Liver (tissue), 9 donors: ENCODE data around the gene ANTXR2. TPM values are rescaled to one million over a fixed set of nuclear protein-coding genes. Genes with fewer than 3 reads are reported as not detected.

Experiments
- DNase-seq: peaks from one replicate; pipeline ENCODE4 v3.0.0-alpha.2; 2017; ENCODE audit warnings: low spot score
- H3K27ac ChIP-seq, 2 donors: one replicate each; pipeline ENCODE4 v1.7.0; 2013; ENCODE audit warnings: inconsistent platforms in 2 of 2, low read length in 2 of 2, control low read depth in 1 of 2, low read depth in 1 of 2, mild to moderate bottlenecking in 1 of 2
- H3K27me3 ChIP-seq, 4 donors: one replicate each; pipeline versions ENCODE4 v1.6.1 to v1.7.0; 2013; ENCODE audit warnings: low read length in 3 of 4, inconsistent platforms in 1 of 4, mild to moderate bottlenecking in 1 of 4, moderate library complexity in 1 of 4; ENCODE audit not compliant: control insufficient read depth in 4 of 4, insufficient read depth in 4 of 4
- H3K36me3 ChIP-seq, 4 donors: one replicate each; pipeline versions ENCODE4 v1.6.1 to v1.7.0; 2013; ENCODE audit warnings: low read length in 3 of 4, mild to moderate bottlenecking in 3 of 4, low read depth in 1 of 4, moderate library complexity in 1 of 4; ENCODE audit not compliant: control insufficient read depth in 4 of 4, insufficient read depth in 3 of 4
- H3K4me1 ChIP-seq, 4 donors: one replicate each; pipeline versions ENCODE4 v1.6.1 to v1.7.0; 2013; ENCODE audit warnings: low read length in 3 of 4, mild to moderate bottlenecking in 3 of 4, moderate library complexity in 1 of 4; ENCODE audit not compliant: control insufficient read depth in 4 of 4, insufficient read depth in 4 of 4
- H3K4me3 ChIP-seq, 3 donors: one replicate each; pipeline versions ENCODE4 v1.6.1 to v1.7.0; 2013; ENCODE audit warnings: low read length in 3 of 3, control low read depth in 1 of 3, low read depth in 1 of 3, mild to moderate bottlenecking in 1 of 3
- H3K9ac ChIP-seq, 2 donors: one replicate each; pipeline ENCODE4 v1.7.0; 2013; ENCODE audit warnings: low read length in 2 of 2, mild to moderate bottlenecking in 2 of 2, moderate library complexity in 2 of 2, control low read depth in 1 of 2, low read depth in 1 of 2
- H3K9me3 ChIP-seq, 4 donors: one replicate each; pipeline versions ENCODE4 v1.6.1 to v1.7.0; 2013; ENCODE audit warnings: low read length in 3 of 4; ENCODE audit not compliant: control insufficient read depth in 4 of 4
- ATF3 ChIP-seq: IDR thresholded peaks from 2 replicates; pipeline ENCODE4 v1.6.1; 2016; ENCODE audit warnings: antibody characterized with exemption
- EGR1 ChIP-seq, 2 donors: IDR thresholded peaks; 2 replicates each; pipeline ENCODE4 v1.6.1; 2016 to 2018; ENCODE audit warnings: antibody characterized with exemption in 2 of 2, low read depth in 2 of 2
- FOXA1 ChIP-seq: IDR thresholded peaks from 2 replicates; pipeline ENCODE4 v1.6.1; 2016; ENCODE audit warnings: antibody characterized with exemption
- FOXA2 ChIP-seq: IDR thresholded peaks from 2 replicates; pipeline ENCODE4 v1.6.1; 2016; ENCODE audit warnings: antibody characterized with exemption
- GABPA ChIP-seq, 2 donors: IDR thresholded peaks in 1 of 2; conservative IDR thresholded peaks in 1 of 2; 2 replicates each; pipeline ENCODE4 v1.6.1; 2016; ENCODE audit warnings: antibody characterized with exemption in 2 of 2, mild to moderate bottlenecking in 1 of 2, moderate library complexity in 1 of 2
- HNF4A ChIP-seq, 2 donors: conservative IDR thresholded peaks; 2 replicates each; pipeline ENCODE4 v1.6.1; 2016; ENCODE audit warnings: antibody characterized with exemption in 2 of 2, mild to moderate bottlenecking in 2 of 2
- HNF4G ChIP-seq: IDR thresholded peaks from 2 replicates; pipeline ENCODE4 v1.6.1; 2016; ENCODE audit warnings: antibody characterized with exemption
- JUND ChIP-seq, 2 donors: IDR thresholded peaks; 2 replicates each; pipeline ENCODE4 v1.6.1; 2016; ENCODE audit warnings: antibody characterized with exemption in 2 of 2
- MAX ChIP-seq: IDR thresholded peaks from 2 replicates; pipeline ENCODE4 v1.6.1; 2016; ENCODE audit warnings: antibody characterized with exemption
- NR2F2 ChIP-seq: IDR thresholded peaks from 2 replicates; pipeline ENCODE4 v1.6.1; 2016; ENCODE audit warnings: antibody characterized with exemption
- RAD21 ChIP-seq, 2 donors: IDR thresholded peaks; 2 replicates each; pipeline ENCODE4 v1.6.1; 2016; ENCODE audit warnings: antibody characterized with exemption in 2 of 2, mild to moderate bottlenecking in 2 of 2
- REST ChIP-seq: IDR thresholded peaks from 2 replicates; pipeline ENCODE4 v1.6.1; 2016; ENCODE audit warnings: antibody characterized with exemption, mild to moderate bottlenecking
- RXRA ChIP-seq, 2 donors: IDR thresholded peaks; 2 replicates each; pipeline ENCODE4 v1.6.1; 2017 to 2018; ENCODE audit warnings: antibody characterized with exemption in 2 of 2, mild to moderate bottlenecking in 1 of 2
- SP1 ChIP-seq: IDR thresholded peaks from 2 replicates; pipeline ENCODE4 v1.6.1; 2018; ENCODE audit warnings: antibody characterized with exemption, mild to moderate bottlenecking
- TAF1 ChIP-seq: conservative IDR thresholded peaks from 2 replicates; pipeline ENCODE4 v1.6.1; 2016; ENCODE audit warnings: antibody characterized with exemption, mild to moderate bottlenecking
- YY1 ChIP-seq: IDR thresholded peaks from 2 replicates; pipeline ENCODE4 v1.6.1; 2016; ENCODE audit warnings: antibody characterized with exemption, mild to moderate bottlenecking
- WGBS: extraction: QIAGEN DNeasy Blood & Tissue Kit; methylation state at CpG from one replicate; pipeline ENCODE4 v1.1.7; 2013; 5-methylcytosine and 5-hydroxymethylcytosine counted together
- polyA plus RNA-seq, 2 donors: library from polyadenylated mRNA; stranded (reverse) in 1 of 2; unstranded in 1 of 2; fragments of 200-250 nt in 1 of 2; fragments of >200 nt in 1 of 2; fragmentation: Nextera tagmentation in 1 of 2; extraction: Ambion mirVana in 1 of 2; gene quantifications; one replicate each; pipeline versions ENCODE4 v1.2.1 to v1.2.3, GENCODE V29; 2013 to 2015
- total RNA-seq, 2 donors: library from RNA; depleted of rRNA; stranded (reverse); fragments of >200 nt; gene quantifications; one replicate each; pipeline ENCODE4 v1.2.3, GENCODE V29; 2014
- TF ChIP-seq, protein P1 (sequence below): IDR thresholded peaks from 2 replicates; pipeline ENCODE4 v1.6.1; 2016; ENCODE audit warnings: antibody characterized with exemption
- donor health status: healthy.
- donor health status: healthy.
- donor health status: healthy.
- donor health status: healthy.
- donor health status: healthy.

ANTXR2 gene
- total and polyA plus RNA-seq, 4 donors, result 16.1 to 30.5 (median 21.3) TPM

DNA sequence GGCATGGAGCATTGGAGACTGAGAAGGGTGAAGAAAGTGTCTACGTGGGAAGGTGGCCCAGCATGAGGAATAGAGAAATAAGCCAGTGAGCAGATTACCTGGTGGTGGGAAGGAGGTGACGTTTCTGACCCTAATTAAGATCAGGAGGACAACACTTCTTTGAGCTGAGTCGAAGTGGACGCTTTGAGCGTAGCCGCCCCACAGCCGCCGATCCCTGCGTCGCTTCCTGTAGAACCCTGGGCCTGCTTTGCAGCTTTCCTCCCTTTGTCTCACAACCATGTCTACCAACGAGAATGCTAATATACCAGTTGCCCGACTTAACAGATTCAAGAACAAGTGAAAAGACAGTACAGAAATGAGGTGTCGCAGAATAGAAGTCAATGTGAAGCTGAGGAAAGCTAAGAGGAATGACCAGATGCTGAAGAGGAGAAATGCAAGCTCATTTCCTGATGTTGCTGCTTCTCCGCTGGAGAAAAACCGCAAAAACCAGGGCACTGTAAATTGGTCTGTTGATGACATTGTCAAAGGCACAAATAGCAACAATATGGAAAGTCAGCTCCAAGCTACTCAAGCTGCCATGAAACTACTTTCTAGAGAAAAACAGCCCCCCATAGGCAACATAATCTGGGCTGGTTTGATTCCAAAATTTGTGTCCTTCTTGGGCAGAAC lies 6.4 kb upstream of the ANTXR2 start:
- no peak overlapping the region for H3K27ac ChIP-seq
- no peaks in the 10 kb centered on the region for H3K4me1 ChIP-seq
- H3K36me3 ChIP-seq, result no peaks in the 10 kb centered on the region
- H3K27me3 ChIP-seq, result no peaks in the 10 kb centered on the region
- TF ChIP-seq TAF1 (no peak), YY1 (no peak), REST (no peak), HNF4G (no peak), NR2F2 (no peak), MAX (no peak), GABPA (IDR thresholded peaks at IDR 0.05 in 1 of 2, conservative IDR thresholded peaks at IDR 0.05 in 1 of 2) (no peak)
- WGBS, result 89% methylated on average over 15 of the region's 15 CpGs
- H3K9me3 ChIP-seq, result no peaks in the 10 kb centered on the region
- no peak overlapping the region for H3K9ac ChIP-seq
- no peak overlapping the region for H3K4me3 ChIP-seq
- DNase-seq, result no peak

- Histone ChIP-seq H3K9ac (no peak overlapping the region), H3K9me3 (no peaks in the 10 kb centered on the region), H3K4me3 (no peak overlapping the region), H3K4me1 (peaks cover 0 to 2% (median 0%) of the 10 kb centered on the region in 4 donors), H3K27me3 (no peaks in the 10 kb centered on the region), H3K27ac (no peak overlapping the region), H3K36me3 (no peaks in the 10 kb centered on the region)
- DNase-seq, result no peak
- WGBS, result 92% methylated on average over 3 of the region's 3 CpGs
- TF ChIP-seq GABPA (IDR thresholded peaks at IDR 0.05 in 1 of 2, conservative IDR thresholded peaks at IDR 0.05 in 1 of 2) (no peak), SP1 (no peak)
These were observed 5.5 kb upstream of the ANTXR2 start for GRCh38 chr4:80078346-80079092.

- Histone ChIP-seq H3K27ac (no peak overlapping the region), H3K9me3 (no peaks in the 10 kb centered on the region), H3K4me3 (no peak overlapping the region), H3K4me1 (peaks cover 0 to 3% (median 0%) of the 10 kb centered on the region in 4 donors), H3K36me3 (no peaks in the 10 kb centered on the region), H3K9ac (no peak overlapping the region), H3K27me3 (no peaks in the 10 kb centered on the region)
- no peak for TF ChIP-seq FOXA1
- TF ChIP-seq FOXA2, result no peak
- TF ChIP-seq JUND (IDR thresholded peaks at IDR 0.05), result no peak
- no peak for TF ChIP-seq RXRA (IDR thresholded peaks at IDR 0.05)
- TF ChIP-seq HNF4A (conservative IDR thresholded peaks at IDR 0.05), result no peak
- no peak for TF ChIP-seq HNF4G
- TF ChIP-seq TAF1, result no peak
- TF ChIP-seq YY1, result no peak
- TF ChIP-seq SP1, result no peak
- TF ChIP-seq ATF3, result no peak
- TF ChIP-seq, protein P1, sequence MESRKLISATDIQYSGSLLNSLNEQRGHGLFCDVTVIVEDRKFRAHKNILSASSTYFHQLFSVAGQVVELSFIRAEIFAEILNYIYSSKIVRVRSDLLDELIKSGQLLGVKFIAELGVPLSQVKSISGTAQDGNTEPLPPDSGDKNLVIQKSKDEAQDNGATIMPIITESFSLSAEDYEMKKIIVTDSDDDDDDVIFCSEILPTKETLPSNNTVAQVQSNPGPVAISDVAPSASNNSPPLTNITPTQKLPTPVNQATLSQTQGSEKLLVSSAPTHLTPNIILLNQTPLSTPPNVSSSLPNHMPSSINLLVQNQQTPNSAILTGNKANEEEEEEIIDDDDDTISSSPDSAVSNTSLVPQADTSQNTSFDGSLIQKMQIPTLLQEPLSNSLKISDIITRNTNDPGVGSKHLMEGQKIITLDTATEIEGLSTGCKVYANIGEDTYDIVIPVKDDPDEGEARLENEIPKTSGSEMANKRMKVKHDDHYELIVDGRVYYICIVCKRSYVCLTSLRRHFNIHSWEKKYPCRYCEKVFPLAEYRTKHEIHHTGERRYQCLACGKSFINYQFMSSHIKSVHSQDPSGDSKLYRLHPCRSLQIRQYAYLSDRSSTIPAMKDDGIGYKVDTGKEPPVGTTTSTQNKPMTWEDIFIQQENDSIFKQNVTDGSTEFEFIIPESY, result no peak
- no peak for TF ChIP-seq NR2F2
- no peak for TF ChIP-seq EGR1 (IDR thresholded peaks at IDR 0.05; ENCODE audit: low read depth in 2 of 2)
- TF ChIP-seq RAD21 (IDR thresholded peaks at IDR 0.05), result no peak
- TF ChIP-seq GABPA (IDR thresholded peaks at IDR 0.05 in 1 of 2, conservative IDR thresholded peaks at IDR 0.05 in 1 of 2), result no peak
- WGBS, result 80% methylated on average over 5 of the region's 5 CpGs
- DNase-seq, result no peak
These were observed 4.6 kb upstream of the ANTXR2 start for GRCh38 chr4:80077639-80078038.
